Left kidney (tissue), 8 donors: ENCODE data around the gene ADNP. TPM values are rescaled to one million over a fixed set of nuclear protein-coding genes. Genes with fewer than 3 reads are reported as not detected.
"Not testable (repeated sequence)": the region's sequence is repeated elsewhere in the genome, so short reads cannot be mapped to it uniquely, and the experiment has no call there.

Source experiments
- DNase-seq: peaks from one replicate; pipeline ENCODE4 v3.0.0-alpha.2; 2013
- long read RNA-seq, 8 donors: transcript quantifications; one replicate each; lab custom pipeline, GENCODE V29; 2026
- polyA plus RNA-seq: library from polyadenylated mRNA; unstranded; fragments of 120-200 nt; gene quantifications from one replicate; pipeline ENCODE4 v1.2.1, GENCODE V29; 2013; ENCODE audit not compliant: insufficient read length

Gene ADNP
- polyA plus RNA-seq: 160 TPM
- long read RNA-seq, donor 1, full-length matches to known transcripts: 26 of 38 reads
- long read RNA-seq, donor 1, partial matches to known transcripts: 12 of 38 reads
- long read RNA-seq, donor 1, other reads (novel, unspliced or antisense): 0 of 38 reads
- long read RNA-seq, donor 2, full-length matches to known transcripts: 20 of 20 reads
- long read RNA-seq, donor 2, partial matches to known transcripts: 0 of 20 reads
- long read RNA-seq, donor 2, other reads (novel, unspliced or antisense): 0 of 20 reads
- long read RNA-seq, donor 3, full-length matches to known transcripts: 19 of 19 reads
- long read RNA-seq, donor 3, partial matches to known transcripts: 0 of 19 reads
- long read RNA-seq, donor 3, other reads (novel, unspliced or antisense): 0 of 19 reads
- long read RNA-seq, donor 4, full-length matches to known transcripts: 1 of 1 reads
- long read RNA-seq, donor 4, partial matches to known transcripts: 0 of 1 reads
- long read RNA-seq, donor 4, other reads (novel, unspliced or antisense): 0 of 1 reads
- long read RNA-seq, donor 5, full-length matches to known transcripts: 18 of 18 reads
- long read RNA-seq, donor 5, partial matches to known transcripts: 0 of 18 reads
- long read RNA-seq, donor 5, other reads (novel, unspliced or antisense): 0 of 18 reads
- long read RNA-seq, donor 6, full-length matches to known transcripts: 14 of 14 reads
- long read RNA-seq, donor 6, partial matches to known transcripts: 0 of 14 reads
- long read RNA-seq, donor 6, other reads (novel, unspliced or antisense): 0 of 14 reads
- long read RNA-seq, donor 7, full-length matches to known transcripts: 17 of 17 reads
- long read RNA-seq, donor 7, partial matches to known transcripts: 0 of 17 reads
- long read RNA-seq, donor 7, other reads (novel, unspliced or antisense): 0 of 17 reads
- long read RNA-seq, donor 8, full-length matches to known transcripts: 7 of 7 reads
- long read RNA-seq, donor 8, partial matches to known transcripts: 0 of 7 reads
- long read RNA-seq, donor 8, other reads (novel, unspliced or antisense): 0 of 7 reads

GRCh38 chr20:50931306-50932015, at the start of gene ADNP:
Gene ADNP, minus strand, starts transcription at chr20:50931437. Its CDS starts 27,441 bp downstream, at chr20:50903996.
- DNase-seq: peak; percentile 94

- no peak for DNase-seq
These were observed 48.9 kb upstream of the ADNP start for GRCh38 chr20:50980071-50980681.

GRCh38 chr20:50978533-50978932, 47.3 kb upstream of the ADNP start:
- not testable (repeated sequence) for DNase-seq

- DNase-seq: no peak
These were observed 46.1 kb upstream of the ADNP start for GRCh38 chr20:50977066-50978021.

- DNase-seq: no peak
These were observed 44.6 kb upstream of the ADNP start for GRCh38 chr20:50975701-50976330.

GRCh38 chr20:50969912-50970311, 38.7 kb upstream of the ADNP start:
- no peak for DNase-seq

GRCh38 chr20:50969435-50969834, 38.2 kb upstream of the ADNP start:
- no peak for DNase-seq

- DNase-seq: no peak
These were observed 37.1 kb upstream of the ADNP start for GRCh38 chr20:50968289-50968688.

- DNase-seq: peak; percentile 54
These were observed 36.3 kb upstream of the ADNP start for GRCh38 chr20:50967586-50967985.

- DNase-seq: no peak
These were observed 28.4 kb upstream of the ADNP start for GRCh38 chr20:50959543-50960126.

- DNase-seq: peak; percentile 94
These were observed 27.6 kb upstream of the ADNP start, which contains the start of gene MOCS3 for GRCh38 chr20:50958615-50959542. Gene MOCS3, plus strand, starts transcription at chr20:50958818. Its CDS starts 25 bp downstream, at chr20:50958843.

- DNase-seq: no peak
These were observed 26.8 kb upstream of the ADNP start, which contains the start of gene DPM1 for GRCh38 chr20:50957798-50958614. Gene DPM1, minus strand, starts transcription at chr20:50958532. Its CDS starts 9 bp downstream, at chr20:50958523.

- no peak for DNase-seq
These were observed 26.0 kb upstream of the ADNP start for GRCh38 chr20:50957276-50957675.

GRCh38 chr20:50953821-50954220, 22.6 kb upstream of the ADNP start:
- no peak for DNase-seq

- DNase-seq: no peak
These were observed 22.0 kb upstream of the ADNP start for GRCh38 chr20:50953196-50953595.

- DNase-seq: no peak
These were observed 17.0 kb upstream of the ADNP start for GRCh38 chr20:50948132-50948785.
